ENCODE measurements around the gene HOXD12. TPM values are rescaled to one million over a fixed set of nuclear protein-coding genes. Genes with fewer than 3 reads are reported as not detected.

Gene HOXD12
- total and polyA plus RNA-seq, 4 donors: not detected

DNA sequence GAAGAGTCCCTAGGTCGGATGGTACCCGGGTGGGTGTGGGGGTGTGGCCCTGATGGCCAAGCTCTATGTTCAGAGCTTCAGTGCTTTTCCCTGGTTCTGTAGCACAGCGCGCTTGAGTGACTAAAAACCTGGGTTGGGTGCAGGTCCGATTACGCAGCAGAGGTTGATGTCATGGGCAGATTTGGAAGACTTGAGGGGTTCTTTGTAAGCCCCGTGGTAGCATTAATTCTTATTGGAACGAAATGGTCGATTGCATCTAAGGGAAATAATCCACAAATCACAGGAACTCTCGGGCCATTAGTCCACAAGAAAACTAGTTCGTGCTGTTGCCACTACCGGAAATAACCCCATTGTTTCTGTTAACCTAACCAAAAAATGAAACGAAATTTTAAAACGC lies 38.9 kb downstream of the HOXD12 start:
- TF ChIP-seq, protein P1, sequence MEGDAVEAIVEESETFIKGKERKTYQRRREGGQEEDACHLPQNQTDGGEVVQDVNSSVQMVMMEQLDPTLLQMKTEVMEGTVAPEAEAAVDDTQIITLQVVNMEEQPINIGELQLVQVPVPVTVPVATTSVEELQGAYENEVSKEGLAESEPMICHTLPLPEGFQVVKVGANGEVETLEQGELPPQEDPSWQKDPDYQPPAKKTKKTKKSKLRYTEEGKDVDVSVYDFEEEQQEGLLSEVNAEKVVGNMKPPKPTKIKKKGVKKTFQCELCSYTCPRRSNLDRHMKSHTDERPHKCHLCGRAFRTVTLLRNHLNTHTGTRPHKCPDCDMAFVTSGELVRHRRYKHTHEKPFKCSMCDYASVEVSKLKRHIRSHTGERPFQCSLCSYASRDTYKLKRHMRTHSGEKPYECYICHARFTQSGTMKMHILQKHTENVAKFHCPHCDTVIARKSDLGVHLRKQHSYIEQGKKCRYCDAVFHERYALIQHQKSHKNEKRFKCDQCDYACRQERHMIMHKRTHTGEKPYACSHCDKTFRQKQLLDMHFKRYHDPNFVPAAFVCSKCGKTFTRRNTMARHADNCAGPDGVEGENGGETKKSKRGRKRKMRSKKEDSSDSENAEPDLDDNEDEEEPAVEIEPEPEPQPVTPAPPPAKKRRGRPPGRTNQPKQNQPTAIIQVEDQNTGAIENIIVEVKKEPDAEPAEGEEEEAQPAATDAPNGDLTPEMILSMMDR (IDR thresholded peaks at IDR 0.05; ENCODE audit: control extremely low read depth, extremely low read depth): no peak
- H3K4me3 ChIP-seq: no peak overlapping the region
- DNase-seq (no peak), ATAC-seq (ENCODE audit: insufficient read depth, low FRiP score) (no peak)
- H3K9me3 ChIP-seq (ENCODE audit: control insufficient read depth in 4 of 4, insufficient read depth in 3 of 4, low read length in 3 of 4): peaks cover 0 to 10% (median 0%) of the 10 kb centered on the region in 4 donors
- peaks cover 19 to 94% (median 92%) of the 10 kb centered on the region in 3 donors for H3K27me3 ChIP-seq (ENCODE audit: control insufficient read depth in 3 of 3, insufficient read depth in 3 of 3, low read length in 2 of 3)
- peaks cover 0 to 15% (median 4%) of the 10 kb centered on the region in 5 donors for H3K4me1 ChIP-seq (ENCODE audit: control insufficient read depth in 5 of 5, insufficient read depth in 5 of 5, low read length in 5 of 5)
- H3K27ac ChIP-seq (ENCODE audit: low read depth in 1 of 2, low read length in 1 of 2): no peak overlapping the region
- WGBS, 2 donors: 7 to 14% methylated on average over 14 of the region's 14 CpGs
- H3K9ac ChIP-seq (ENCODE audit: insufficient read depth in 1 of 2, low read length in 2 of 2): no peak overlapping the region
- H3K36me3 ChIP-seq (ENCODE audit: control insufficient read depth in 4 of 4, insufficient read depth in 4 of 4, low read length in 4 of 4): no peaks in the 10 kb centered on the region

DNA sequence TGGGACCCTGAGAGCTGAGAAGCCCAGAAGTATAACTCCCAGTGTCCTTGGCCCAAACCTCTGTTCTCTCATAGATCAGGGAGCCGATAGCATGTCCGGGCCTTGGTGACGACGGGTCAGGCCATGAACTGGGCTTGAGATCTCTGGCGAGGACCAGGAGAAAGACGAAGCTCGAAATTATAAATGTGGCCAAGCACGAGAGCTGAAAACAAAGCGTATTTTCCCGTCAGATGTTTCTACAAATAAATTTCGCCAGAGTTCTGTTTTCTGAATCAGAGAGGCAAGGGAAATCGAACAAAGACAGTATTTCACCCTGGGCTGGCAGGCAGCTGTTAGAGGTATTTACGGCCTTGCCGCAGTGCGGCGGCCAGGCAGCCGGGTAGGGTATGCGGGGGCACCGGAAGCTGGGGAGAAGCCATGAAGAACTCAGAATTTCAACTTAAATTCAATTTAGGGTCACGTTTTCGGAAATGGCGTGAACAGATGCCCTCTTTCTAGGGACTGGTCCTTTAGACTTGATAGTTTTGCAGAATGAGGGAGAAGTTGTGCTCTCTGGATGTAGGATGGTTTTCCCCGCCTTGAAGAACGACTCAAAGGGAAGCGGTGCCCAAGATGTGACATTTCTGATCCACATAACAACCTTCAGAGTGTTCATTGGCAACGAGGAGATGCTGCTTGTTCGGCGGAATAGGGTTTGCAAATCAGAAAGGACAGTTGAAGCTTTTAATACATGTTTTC lies 39.5 kb downstream of the HOXD12 start:
- H3K4me3 ChIP-seq: no peak overlapping the region
- TF ChIP-seq, protein P1 (IDR thresholded peaks at IDR 0.05; ENCODE audit: control extremely low read depth, extremely low read depth): no peak
- no peak overlapping the region for H3K9ac ChIP-seq (ENCODE audit: insufficient read depth in 1 of 2, low read length in 2 of 2)
- H3K36me3 ChIP-seq (ENCODE audit: control insufficient read depth in 4 of 4, insufficient read depth in 4 of 4, low read length in 4 of 4): no peaks in the 10 kb centered on the region
- peaks cover 0 to 10% (median 0%) of the 10 kb centered on the region in 4 donors for H3K9me3 ChIP-seq (ENCODE audit: control insufficient read depth in 4 of 4, insufficient read depth in 3 of 4, low read length in 3 of 4)
- ATAC-seq (ENCODE audit: insufficient read depth, low FRiP score) (no peak), DNase-seq (no peak)
- whole genome bisulfite sequencing, 2 donors: 12 to 17% methylated on average over 28 of the region's 28 CpGs
- H3K4me1 ChIP-seq (ENCODE audit: control insufficient read depth in 5 of 5, insufficient read depth in 5 of 5, low read length in 5 of 5): peaks cover 0 to 15% (median 4%) of the 10 kb centered on the region in 5 donors
- peaks cover 19 to 94% (median 92%) of the 10 kb centered on the region in 3 donors for H3K27me3 ChIP-seq (ENCODE audit: control insufficient read depth in 3 of 3, insufficient read depth in 3 of 3, low read length in 2 of 3)
- no peak overlapping the region for H3K27ac ChIP-seq (ENCODE audit: low read depth in 1 of 2, low read length in 1 of 2)

- Histone ChIP-seq H3K9ac (ENCODE audit: insufficient read depth in 1 of 2, low read length in 2 of 2) (no peak overlapping the region), H3K27me3 (ENCODE audit: control insufficient read depth in 3 of 3, insufficient read depth in 3 of 3, low read length in 2 of 3) (peaks cover 19 to 92% (median 89%) of the 10 kb centered on the region in 3 donors), H3K36me3 (ENCODE audit: control insufficient read depth in 4 of 4, insufficient read depth in 4 of 4, low read length in 4 of 4) (no peaks in the 10 kb centered on the region), H3K9me3 (ENCODE audit: control insufficient read depth in 4 of 4, insufficient read depth in 3 of 4, low read length in 3 of 4) (peaks cover 0 to 10% (median 0%) of the 10 kb centered on the region in 4 donors), H3K27ac (ENCODE audit: low read depth in 1 of 2, low read length in 1 of 2) (no peak overlapping the region), H3K4me1 (ENCODE audit: control insufficient read depth in 5 of 5, insufficient read depth in 5 of 5, low read length in 5 of 5) (peaks cover 0 to 15% (median 4%) of the 10 kb centered on the region in 5 donors), H3K4me3 (no peak overlapping the region)
- peak in 1 of 3 donors; percentile 61 for DNase-seq
- no peak for ATAC-seq (ENCODE audit: insufficient read depth, low FRiP score)
- TF ChIP-seq, protein P1 (IDR thresholded peaks at IDR 0.05; ENCODE audit: control extremely low read depth, extremely low read depth): no peak
- 12 to 13% methylated on average over 41 of the region's 41 CpGs for WGBS, 2 donors
Observed at GRCh38 chr2:176139661-176140512, 40.3 kb downstream of the HOXD12 start.

Measured in lung (tissue), 12 donors.